ENCODE measurements around the gene OR4P4. TPM values are rescaled to one million over a fixed set of nuclear protein-coding genes. Genes with fewer than 3 reads are reported as not detected.

The OR4P4 gene
- total RNA-seq (not detected), polyA plus RNA-seq (not detected), total RNA-seq (0 reads per million in 6 experiments)

DNA sequence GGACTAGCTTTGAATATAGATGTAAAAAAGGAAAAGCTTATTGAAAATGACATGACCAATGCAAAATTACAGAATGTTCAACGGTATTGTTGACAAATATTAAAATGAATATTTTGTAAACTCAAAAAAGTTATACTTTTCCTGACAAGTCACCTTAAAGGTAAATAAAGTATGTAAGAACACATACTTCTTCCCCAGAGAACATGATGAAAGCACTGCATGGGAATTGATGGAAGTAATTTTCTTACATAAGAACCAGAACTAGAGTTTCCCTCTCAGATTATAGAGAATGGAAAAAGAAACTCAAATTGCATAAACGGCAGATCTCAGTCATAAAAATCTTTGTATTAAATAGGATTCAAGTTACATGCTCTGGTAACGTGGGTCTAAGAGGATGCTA, at the start of gene OR4P4:
OR4P4 (plus strand) TSS at position 301 of the 400 bp plus-strand sequence.
- H3K4me1 Mint-ChIP-seq = no peaks in the 10 kb centered on the region
- H3K9me3 Mint-ChIP-seq = peaks cover 0 to 38% (median 20%) of the 10 kb centered on the region in 9 donors
- DNase-seq (no peak), ATAC-seq (no peak)
- H3K36me3 Mint-ChIP-seq = peaks cover 0 to 5% (median 0%) of the 10 kb centered on the region in 3 donors
- no peak within 1 kb of the TSS for H3K27ac Mint-ChIP-seq
- H3K4me3 Mint-ChIP-seq = no peak within 1 kb of the TSS
- POLR2A ChIA-PET = no interaction called here
- H3K27me3 Mint-ChIP-seq = no peaks in the 10 kb centered on the region

- ATAC-seq (no peak), DNase-seq (no peak)
- Mint-ChIP-seq H3K4me1 (no peaks in the 10 kb centered on the region), H3K4me3 (no peak within 1 kb of the TSS), H3K9me3 (peaks cover 0 to 37% (median 16%) of the 10 kb centered on the region in 9 donors), H3K27ac (no peak within 1 kb of the TSS), H3K36me3 (peaks cover 0 to 15% (median 0%) of the 10 kb centered on the region in 3 donors), H3K27me3 (no peaks in the 10 kb centered on the region)
- POLR2A ChIA-PET = no interaction called here
Observed at GRCh38 chr11:55607545-55607944, 27.4 kb upstream of the OR4P4 start, which contains the start of gene OR4C11. OR4C11 (minus strand) TSS chr11:55607645; CDS start chr11:55604373, 3,272 bp downstream.

GRCh38 chr11:55624531-55624930, 10.4 kb upstream of the OR4P4 start:
- peaks cover 0 to 4% (median 0%) of the 10 kb centered on the region in 3 donors for H3K36me3 Mint-ChIP-seq
- H3K4me3 Mint-ChIP-seq = no peak overlapping the region
- no peak overlapping the region for H3K27ac Mint-ChIP-seq
- peaks cover 10 to 72% (median 25%) of the 10 kb centered on the region in 9 donors for H3K9me3 Mint-ChIP-seq
- H3K4me1 Mint-ChIP-seq = no peaks in the 10 kb centered on the region
- ATAC-seq = no peak
- no peaks in the 10 kb centered on the region for H3K27me3 Mint-ChIP-seq
- no peak for DNase-seq
- POLR2A ChIA-PET = no interaction called here

- no peak for ATAC-seq
- no peak within 1 kb of the TSS for H3K27ac Mint-ChIP-seq
Observed at GRCh38 chr11:55648027-55648426, 13.1 kb downstream of the OR4P4 start, which contains the start of gene OR4S2. OR4S2 (plus strand) TSS chr11:55648327; CDS start chr11:55650904, 2,577 bp downstream.

DNA sequence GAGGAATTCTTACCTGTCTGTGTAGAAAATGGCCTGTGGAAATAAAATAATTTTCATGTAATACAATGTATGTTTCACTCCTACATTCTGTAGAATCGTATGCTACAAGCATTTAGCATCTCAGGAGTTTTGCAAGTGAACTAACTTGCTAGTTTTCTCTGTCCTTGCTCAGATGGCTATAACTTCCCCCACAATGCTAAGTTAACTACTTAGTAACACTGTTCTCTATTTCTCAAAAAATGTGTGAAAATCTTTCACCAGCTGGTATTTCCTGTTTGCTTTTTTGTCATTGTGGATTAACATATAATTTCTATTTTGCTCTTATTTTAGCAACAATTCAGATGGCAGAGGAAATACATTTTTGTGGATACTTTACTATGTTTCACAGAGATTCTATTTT, 17.6 kb downstream of the OR4P4 start:
- ATAC-seq = no peak
- no peaks in the 10 kb centered on the region for H3K4me1 Mint-ChIP-seq

More at GRCh38 chr11:55648027-55648426, 13.1 kb downstream of the OR4P4 start, which contains the start of gene OR4S2:
- no peaks in the 10 kb centered on the region for H3K27me3 Mint-ChIP-seq
- POLR2A ChIA-PET = no interaction called here
- peaks cover 0 to 43% (median 17%) of the 10 kb centered on the region in 9 donors for H3K9me3 Mint-ChIP-seq
- peaks cover 0 to 4% (median 0%) of the 10 kb centered on the region in 3 donors for H3K36me3 Mint-ChIP-seq
- H3K4me1 Mint-ChIP-seq = no peaks in the 10 kb centered on the region
- H3K4me3 Mint-ChIP-seq = no peak within 1 kb of the TSS
- no peak for DNase-seq

DNA sequence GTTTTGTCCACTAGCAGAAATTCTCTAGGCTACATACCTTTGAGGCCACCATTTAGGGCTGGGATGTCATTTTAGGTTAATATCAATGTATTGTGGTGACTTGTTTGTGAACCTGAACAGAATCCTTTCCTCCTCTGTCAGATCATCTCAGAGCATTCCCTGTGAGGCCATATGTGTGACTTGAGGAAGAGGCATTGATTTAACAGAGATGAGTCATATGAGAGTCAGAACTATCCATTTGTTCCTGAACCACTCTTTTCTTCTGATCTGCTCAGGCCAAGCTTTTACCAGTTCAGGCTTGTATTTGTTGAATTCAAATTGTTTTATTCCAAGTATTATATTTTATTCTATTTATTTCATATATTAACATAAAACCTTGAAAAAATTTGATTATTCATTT, 20.2 kb downstream of the OR4P4 start:
- Mint-ChIP-seq H3K36me3 (peaks cover 0 to 14% (median 0%) of the 10 kb centered on the region in 3 donors), H3K9me3 (peaks cover 1 to 53% (median 9%) of the 10 kb centered on the region in 9 donors), H3K27me3 (no peaks in the 10 kb centered on the region), H3K4me1 (no peaks in the 10 kb centered on the region), H3K27ac (no peak overlapping the region), H3K4me3 (no peak overlapping the region)
- POLR2A ChIA-PET = no interaction called here
- DNase-seq (no peak), ATAC-seq (no peak)

More for the DNA sequence above, 17.6 kb downstream of the OR4P4 start:
- Mint-ChIP-seq H3K27me3 (no peaks in the 10 kb centered on the region), H3K9me3 (peaks cover 0 to 57% (median 9%) of the 10 kb centered on the region in 9 donors), H3K4me3 (no peak overlapping the region), H3K27ac (no peak overlapping the region), H3K36me3 (peaks cover 0 to 14% (median 0%) of the 10 kb centered on the region in 3 donors)
- DNase-seq = no peak
- POLR2A ChIA-PET = no interaction called here

- H3K4me3 Mint-ChIP-seq = no peak overlapping the region
- no peaks in the 10 kb centered on the region for H3K27me3 Mint-ChIP-seq
- no peaks in the 10 kb centered on the region for H3K4me1 Mint-ChIP-seq
- H3K9me3 Mint-ChIP-seq = peaks cover 0 to 33% (median 6%) of the 10 kb centered on the region in 9 donors
- no peak for ATAC-seq
- POLR2A ChIA-PET = no interaction called here
- H3K27ac Mint-ChIP-seq = no peak overlapping the region
- DNase-seq = no peak
- H3K36me3 Mint-ChIP-seq = peaks cover 0 to 10% (median 0%) of the 10 kb centered on the region in 3 donors
Observed at GRCh38 chr11:55658031-55658573, 23.2 kb downstream of the OR4P4 start.

DNA sequence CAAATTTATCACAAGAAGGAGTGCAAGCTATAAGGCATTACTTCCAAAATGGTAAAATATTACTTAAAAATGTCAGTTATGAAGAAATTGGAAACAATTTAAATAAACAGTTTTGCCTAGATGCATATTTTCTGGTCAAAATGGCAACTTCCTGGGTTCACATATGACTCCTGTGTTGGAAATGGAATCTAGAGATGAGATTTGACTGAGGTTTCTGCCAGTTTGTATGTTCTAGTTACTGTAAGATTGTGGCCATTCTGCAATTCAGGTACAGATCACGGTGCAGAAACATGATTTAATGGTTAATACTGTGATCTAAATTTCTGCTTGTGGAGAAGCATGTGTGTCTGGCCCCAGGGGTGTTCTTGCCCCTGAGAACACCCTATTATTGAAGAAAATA, 23.7 kb downstream of the OR4P4 start:
- Mint-ChIP-seq H3K27ac (no peak overlapping the region), H3K4me1 (no peaks in the 10 kb centered on the region), H3K36me3 (peaks cover 0 to 8% (median 0%) of the 10 kb centered on the region in 3 donors), H3K9me3 (peaks cover 0 to 38% (median 7%) of the 10 kb centered on the region in 9 donors), H3K4me3 (no peak overlapping the region), H3K27me3 (no peaks in the 10 kb centered on the region)
- POLR2A ChIA-PET = no interaction called here
- DNase-seq (no peak), ATAC-seq (no peak)

DNA sequence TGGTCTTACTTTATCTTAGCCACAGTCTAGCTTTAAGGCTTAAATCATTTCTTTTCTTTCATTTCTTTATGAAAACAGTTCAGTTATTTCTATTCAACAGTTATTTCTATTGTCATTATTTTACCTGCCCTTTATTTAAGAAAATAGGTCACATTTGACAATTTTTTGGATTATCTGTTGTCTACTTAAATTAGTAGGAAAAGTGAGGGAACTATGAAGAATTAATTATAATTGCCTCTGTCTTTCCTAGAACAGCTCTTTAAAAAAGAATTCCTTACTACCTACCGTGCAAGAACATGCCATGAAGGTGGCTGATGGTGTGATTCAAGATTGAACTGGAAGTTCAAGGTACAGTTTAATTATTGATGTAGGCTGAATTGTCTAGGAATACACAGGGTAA, 27.0 kb downstream of the OR4P4 start, which contains the start of gene OR4C6:
OR4C6 (plus strand) TSS at position 301 of the 400 bp plus-strand sequence. CDS start 2,966 bp downstream, outside the sequence.
- no peaks in the 10 kb centered on the region for H3K27me3 Mint-ChIP-seq
- H3K4me1 Mint-ChIP-seq = no peaks in the 10 kb centered on the region
- ATAC-seq (no peak), DNase-seq (no peak)
- H3K27ac Mint-ChIP-seq = no peak within 1 kb of the TSS
- POLR2A ChIA-PET = no interaction called here
- H3K36me3 Mint-ChIP-seq = no peaks in the 10 kb centered on the region
- H3K4me3 Mint-ChIP-seq = no peak within 1 kb of the TSS
- H3K9me3 Mint-ChIP-seq = peaks cover 2 to 29% (median 13%) of the 10 kb centered on the region in 9 donors

- Mint-ChIP-seq H3K27ac (no peak overlapping the region), H3K4me3 (no peak overlapping the region), H3K9me3 (peaks cover 2 to 18% (median 5%) of the 10 kb centered on the region in 9 donors), H3K36me3 (no peaks in the 10 kb centered on the region), H3K4me1 (no peaks in the 10 kb centered on the region), H3K27me3 (no peaks in the 10 kb centered on the region)
- no peak for ATAC-seq
- no peak for DNase-seq
- POLR2A ChIA-PET = no interaction called here
Observed at GRCh38 chr11:55669376-55669775, 34.5 kb downstream of the OR4P4 start.

GRCh38 chr11:55673860-55674259, 38.9 kb downstream of the OR4P4 start:
- no peaks in the 10 kb centered on the region for H3K27me3 Mint-ChIP-seq
- peaks cover 0 to 13% (median 1%) of the 10 kb centered on the region in 9 donors for H3K9me3 Mint-ChIP-seq
- POLR2A ChIA-PET = no interaction called here
- H3K4me3 Mint-ChIP-seq = no peak overlapping the region
- H3K27ac Mint-ChIP-seq = no peak overlapping the region
- no peak for DNase-seq
- H3K4me1 Mint-ChIP-seq = no peaks in the 10 kb centered on the region
- H3K36me3 Mint-ChIP-seq = no peaks in the 10 kb centered on the region
- no peak for ATAC-seq
